ENCODE data around the gene ZBTB47. TPM values are rescaled to one million over a fixed set of nuclear protein-coding genes. Genes with fewer than 3 reads are reported as not detected.

ZBTB47 gene
- total RNA-seq, 2 experiments from 2014 or later = 0.43 to 0.45 TPM

GRCh38 chr3:42657675-42658074 is 4.2 kb downstream of the ZBTB47 start:
- no peak for DNase-seq
- intact Hi-C loops (cut with micrococcal nuclease) = no loop called here
- no peak for ATAC-seq

GRCh38 chr3:42658091-42658770 is 4.7 kb downstream of the ZBTB47 start:
- Mint-ChIP-seq H3K4me3 (no peak overlapping the region), H3K27me3 (peaks cover 3% of the 10 kb centered on the region), H3K4me1 (ENCODE audit: low read depth) (peaks cover 2% of the 10 kb centered on the region), H3K36me3 (ENCODE audit: low read depth) (no peaks in the 10 kb centered on the region), H3K27ac (no peak overlapping the region), H3K9me3 (no peaks in the 10 kb centered on the region)
- intact Hi-C loops (cut with micrococcal nuclease) = no loop called here
- no peak for ATAC-seq
- ChIA-PET POLR2A (no interaction called here), CTCF (no interaction called here)
- DNase-seq = no peak
- no peak for TF ChIP-seq CTCF (IDR thresholded peaks at IDR 0.05)

More at GRCh38 chr3:42657675-42658074, 4.2 kb downstream of the ZBTB47 start:
- Mint-ChIP-seq H3K27me3 (peaks cover 5% of the 10 kb centered on the region), H3K4me3 (no peak overlapping the region), H3K27ac (no peak overlapping the region), H3K9me3 (no peaks in the 10 kb centered on the region), H3K36me3 (ENCODE audit: low read depth) (no peaks in the 10 kb centered on the region), H3K4me1 (ENCODE audit: low read depth) (peaks cover 6% of the 10 kb centered on the region)
- TF ChIP-seq CTCF (IDR thresholded peaks at IDR 0.05) = no peak
- ChIA-PET CTCF (no interaction called here), POLR2A (no interaction called here)

- Mint-ChIP-seq H3K36me3 (ENCODE audit: low read depth) (no peaks in the 10 kb centered on the region), H3K9me3 (no peaks in the 10 kb centered on the region), H3K4me3 (no peak overlapping the region), H3K4me1 (ENCODE audit: low read depth) (no peaks in the 10 kb centered on the region), H3K27me3 (no peaks in the 10 kb centered on the region), H3K27ac (no peak overlapping the region)
- no peak for TF ChIP-seq CTCF (IDR thresholded peaks at IDR 0.05)
- no peak for ATAC-seq
- intact Hi-C loops (cut with micrococcal nuclease) = no loop called here
- ChIA-PET CTCF (no interaction called here), POLR2A (no interaction called here)
- no peak for DNase-seq
Measured at GRCh38 chr3:42658771-42659390, 5.4 kb downstream of the ZBTB47 start.

- Mint-ChIP-seq H3K27ac (no peak overlapping the region), H3K27me3 (no peaks in the 10 kb centered on the region), H3K36me3 (ENCODE audit: low read depth) (no peaks in the 10 kb centered on the region), H3K4me1 (ENCODE audit: low read depth) (no peaks in the 10 kb centered on the region), H3K9me3 (no peaks in the 10 kb centered on the region), H3K4me3 (no peak overlapping the region)
- no peak for TF ChIP-seq CTCF (IDR thresholded peaks at IDR 0.05)
- intact Hi-C loops (cut with micrococcal nuclease) = no loop called here
- no peak for ATAC-seq
- POLR2A ChIA-PET = no interaction called here
- CTCF ChIA-PET = interaction anchor here (1.5 kb wide), 1 partner anchor 83 kb away, joined by 3 read pairs; no protein-coding TSS in a partner anchor
- DNase-seq = no peak
Measured at GRCh38 chr3:42659451-42660130, 6.1 kb downstream of the ZBTB47 start.
